ENCODE measurements around the gene SUGCT.
"Not testable (repeated sequence)": the region's sequence is repeated elsewhere in the genome, so short reads cannot be mapped to it uniquely, and the experiment has no call there.

SUGCT gene

DNA sequence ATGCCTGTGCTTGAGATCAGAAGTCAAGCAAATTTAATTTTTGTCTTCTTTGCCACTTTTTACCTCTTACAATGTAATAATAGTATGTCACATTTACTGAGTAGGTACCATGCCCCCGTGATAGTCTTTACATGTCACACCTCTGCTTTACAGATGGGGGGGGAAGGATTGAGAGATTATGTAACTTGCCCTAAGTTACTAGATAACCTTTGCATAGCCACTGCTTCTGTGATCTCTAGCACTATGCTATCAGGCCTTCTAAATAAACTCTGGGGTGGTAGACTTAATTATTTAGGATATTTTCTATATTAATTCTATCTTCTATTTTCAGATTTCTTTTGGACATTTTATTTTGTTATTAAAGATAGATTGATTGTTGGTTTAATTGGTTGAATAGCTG, 514.4 kb downstream of the SUGCT start:
- H3K4me3 ChIP-seq, result no peak overlapping the region
- H3K27ac ChIP-seq, result no peak overlapping the region
- TF ChIP-seq, protein P1, sequence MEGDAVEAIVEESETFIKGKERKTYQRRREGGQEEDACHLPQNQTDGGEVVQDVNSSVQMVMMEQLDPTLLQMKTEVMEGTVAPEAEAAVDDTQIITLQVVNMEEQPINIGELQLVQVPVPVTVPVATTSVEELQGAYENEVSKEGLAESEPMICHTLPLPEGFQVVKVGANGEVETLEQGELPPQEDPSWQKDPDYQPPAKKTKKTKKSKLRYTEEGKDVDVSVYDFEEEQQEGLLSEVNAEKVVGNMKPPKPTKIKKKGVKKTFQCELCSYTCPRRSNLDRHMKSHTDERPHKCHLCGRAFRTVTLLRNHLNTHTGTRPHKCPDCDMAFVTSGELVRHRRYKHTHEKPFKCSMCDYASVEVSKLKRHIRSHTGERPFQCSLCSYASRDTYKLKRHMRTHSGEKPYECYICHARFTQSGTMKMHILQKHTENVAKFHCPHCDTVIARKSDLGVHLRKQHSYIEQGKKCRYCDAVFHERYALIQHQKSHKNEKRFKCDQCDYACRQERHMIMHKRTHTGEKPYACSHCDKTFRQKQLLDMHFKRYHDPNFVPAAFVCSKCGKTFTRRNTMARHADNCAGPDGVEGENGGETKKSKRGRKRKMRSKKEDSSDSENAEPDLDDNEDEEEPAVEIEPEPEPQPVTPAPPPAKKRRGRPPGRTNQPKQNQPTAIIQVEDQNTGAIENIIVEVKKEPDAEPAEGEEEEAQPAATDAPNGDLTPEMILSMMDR (IDR thresholded peaks at IDR 0.05), result no peak
- DNase-seq (ENCODE audit: low spot score), result no peak

DNA sequence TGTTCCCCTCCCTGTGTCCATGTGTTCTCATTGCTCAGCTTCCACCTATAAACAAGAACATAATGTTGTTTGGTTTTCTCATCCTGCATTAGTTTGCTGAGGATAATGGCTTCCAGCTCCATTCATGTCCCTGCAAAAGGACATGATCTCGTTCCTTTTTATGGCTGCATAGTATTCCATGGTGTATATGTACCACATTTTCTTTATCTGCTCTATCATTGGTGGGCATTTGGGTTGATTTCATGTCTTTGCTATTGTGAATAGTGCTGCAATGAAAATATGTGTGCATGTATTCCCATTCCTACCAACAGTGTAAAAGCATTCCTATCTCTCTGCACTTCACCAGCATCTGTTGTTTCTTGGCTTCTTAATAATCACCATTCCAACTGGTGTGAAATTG, 516.1 kb downstream of the SUGCT start:
- not testable (repeated sequence) for H3K27ac ChIP-seq; DNase-seq (ENCODE audit: low spot score); H3K4me3 ChIP-seq

DNA sequence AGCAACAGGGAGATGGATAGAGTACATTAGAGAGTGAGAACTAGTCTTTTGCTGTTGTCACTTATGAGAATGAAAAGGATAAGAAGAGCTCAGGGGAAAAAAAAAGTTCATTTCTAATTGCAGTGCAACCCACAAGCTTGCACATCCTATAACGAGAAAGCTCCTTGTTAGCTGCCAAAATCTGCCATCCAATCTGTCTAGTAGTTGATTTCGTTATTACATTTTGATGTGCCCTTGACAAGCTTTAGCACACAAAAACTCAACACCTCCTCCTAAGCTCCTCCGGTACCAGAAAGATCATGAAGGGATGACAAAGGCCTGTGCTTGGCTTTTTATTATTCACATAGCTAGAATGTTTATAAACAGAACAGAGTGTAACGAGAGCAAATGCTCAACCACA, 519.4 kb downstream of the SUGCT start:
- Histone ChIP-seq H3K4me3 (no peak overlapping the region), H3K27ac (no peak overlapping the region)
- TF ChIP-seq, protein P1 (IDR thresholded peaks at IDR 0.05), result no peak
- DNase-seq (ENCODE audit: low spot score), result no peak

DNA sequence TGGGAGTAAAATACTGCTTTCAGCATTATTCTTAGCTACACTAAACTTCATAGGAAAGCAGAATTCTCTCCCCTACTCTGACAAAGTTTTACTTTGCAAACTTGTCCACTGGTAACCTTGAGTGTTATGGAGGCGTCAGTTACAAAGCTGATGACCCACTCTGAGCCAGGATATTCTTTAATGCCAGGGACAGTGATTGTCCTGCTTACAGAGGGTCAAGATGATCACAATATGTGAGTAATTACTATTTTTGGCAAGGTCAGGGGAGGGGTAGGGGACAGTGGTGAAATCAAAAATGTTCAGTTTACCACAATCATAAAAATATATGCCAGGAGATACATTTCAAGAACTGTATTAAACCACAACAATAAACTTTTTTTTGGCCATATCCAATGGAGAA, 520.6 kb downstream of the SUGCT start:
- TF ChIP-seq, protein P1 (IDR thresholded peaks at IDR 0.05), result no peak
- H3K4me3 ChIP-seq, result no peak overlapping the region
- no peak for DNase-seq (ENCODE audit: low spot score)
- H3K27ac ChIP-seq, result no peak overlapping the region

DNA sequence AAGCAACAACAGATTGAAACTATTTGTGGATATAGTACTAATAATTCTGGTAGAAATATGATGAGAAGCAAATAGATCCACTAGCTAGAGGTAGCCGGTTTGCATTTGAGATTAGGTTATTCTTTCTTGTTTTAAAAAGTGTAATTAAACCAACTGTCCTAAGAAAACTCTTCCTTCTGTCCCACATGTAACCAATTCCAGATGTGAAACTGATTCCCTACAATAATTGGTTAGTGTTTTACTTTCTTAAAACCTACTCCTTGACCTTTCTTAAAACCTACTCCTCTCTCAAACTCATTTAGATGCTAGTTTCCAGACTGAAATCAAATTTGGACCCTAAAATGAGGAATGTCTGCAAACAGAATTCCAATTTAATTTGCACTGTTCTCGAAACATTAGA, 521.5 kb downstream of the SUGCT start:
- no peak for DNase-seq (ENCODE audit: low spot score)
- H3K4me3 ChIP-seq, result no peak overlapping the region
- TF ChIP-seq, protein P1 (IDR thresholded peaks at IDR 0.05), result no peak
- no peak overlapping the region for H3K27ac ChIP-seq

DNA sequence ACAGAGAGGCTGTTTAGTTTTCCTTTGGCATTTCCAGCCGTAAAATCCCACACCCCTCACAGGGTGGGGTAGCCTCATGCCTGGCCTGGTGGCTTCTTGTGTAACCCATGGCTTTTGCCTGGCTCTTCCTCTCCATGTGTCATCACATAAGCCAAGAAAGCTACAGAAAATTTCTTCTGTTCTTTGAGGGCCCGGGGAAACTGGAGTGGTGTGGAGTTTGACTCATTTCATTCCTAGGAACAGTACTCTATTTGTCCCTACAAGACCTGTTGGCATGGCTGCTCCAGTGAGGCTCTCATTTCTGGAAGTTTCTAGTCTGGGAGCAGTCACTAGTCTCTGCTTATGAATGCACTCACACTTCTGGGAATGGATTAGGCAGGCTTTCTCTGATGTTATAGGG, 523.9 kb downstream of the SUGCT start:
- no peak for DNase-seq (ENCODE audit: low spot score)
- H3K27ac ChIP-seq, result peak overlapping the region in 1 of 2 donors; percentile 14
- H3K4me3 ChIP-seq, result no peak overlapping the region
- TF ChIP-seq, protein P1 (IDR thresholded peaks at IDR 0.05), result no peak

DNA sequence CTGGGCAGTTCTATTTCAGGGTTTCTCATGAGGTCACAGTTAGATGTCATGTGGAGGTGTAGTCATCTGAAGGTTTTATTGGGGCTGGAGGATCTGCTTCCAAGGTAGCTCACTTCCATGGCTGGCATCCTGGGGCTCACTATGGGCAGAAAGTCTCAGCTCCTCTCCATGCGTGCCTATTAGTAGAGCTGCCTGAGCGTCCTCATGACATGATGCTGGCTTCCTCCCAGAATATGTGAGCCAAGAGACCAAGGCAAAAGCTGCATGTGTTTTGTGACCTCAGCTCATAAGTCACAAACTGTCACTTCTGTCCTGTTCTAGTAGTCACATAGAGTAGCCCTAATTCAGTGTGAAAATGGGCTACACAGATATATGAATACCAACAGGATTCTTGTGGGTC, 524.4 kb downstream of the SUGCT start:
- TF ChIP-seq, protein P1 (IDR thresholded peaks at IDR 0.05), result no peak
- Histone ChIP-seq H3K4me3 (no peak overlapping the region), H3K27ac (peak overlapping the region in 1 of 2 donors; percentile 14)
- no peak for DNase-seq (ENCODE audit: low spot score)

DNA sequence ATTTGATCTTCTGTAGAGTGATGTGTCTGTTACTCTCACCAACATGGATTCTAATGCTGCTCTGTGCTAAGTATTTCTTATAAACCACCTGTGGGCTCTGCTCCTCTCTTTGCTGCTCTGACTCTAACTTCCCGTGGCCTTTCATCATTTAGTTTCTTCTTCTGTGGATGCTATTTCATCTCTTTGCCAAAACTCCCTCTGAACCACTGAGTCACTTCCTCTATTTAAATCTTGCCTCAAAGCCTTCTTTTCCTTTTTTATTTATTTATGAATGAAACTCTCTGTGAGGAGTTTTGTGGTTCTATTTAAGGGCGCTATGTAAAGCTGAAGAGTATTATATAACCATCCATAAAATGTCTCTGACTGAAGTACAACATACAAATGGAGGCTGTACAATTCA, 538.5 kb downstream of the SUGCT start:
- DNase-seq (ENCODE audit: low spot score), result no peak
- H3K27ac ChIP-seq, result no peak overlapping the region
- TF ChIP-seq, protein P1 (IDR thresholded peaks at IDR 0.05), result no peak

More for the DNA sequence above, 538.5 kb downstream of the SUGCT start:
- no peak overlapping the region for H3K4me3 ChIP-seq

Data from coronary artery (tissue), 2 donors.